ENCODE measurements around the gene TCP11L1. TPM values are rescaled to one million over a fixed set of nuclear protein-coding genes. Genes with fewer than 3 reads are reported as not detected.

TCP11L1 gene
- total RNA-seq, 1 experiment from 2014 or later = 15.2 TPM

DNA sequence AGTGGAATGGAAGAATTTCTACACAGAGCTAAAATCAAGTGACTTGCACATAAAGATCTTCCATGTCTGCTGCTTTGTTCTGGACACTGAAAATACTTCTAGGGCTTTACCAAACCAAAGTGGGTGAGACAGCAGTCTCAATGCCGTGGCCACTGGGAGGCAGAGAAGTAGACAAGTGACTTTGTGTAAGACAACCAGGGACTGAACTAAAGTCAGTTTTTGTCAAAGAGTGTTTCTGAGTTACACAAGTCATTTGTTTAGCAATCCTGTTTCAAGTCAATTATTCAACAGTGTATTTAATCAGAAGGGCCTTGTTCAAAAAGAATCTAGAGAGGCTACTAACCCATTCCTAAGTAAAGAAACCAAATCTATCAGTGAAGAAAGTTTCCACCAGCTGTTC, 46.6 kb downstream of the TCP11L1 start:
- ChIA-PET CTCF (no interaction called here), POLR2A (ENCODE audit: unreplicated experiment) (no interaction called here)
- Histone ChIP-seq H4K20me1 (ENCODE audit: low read length) (no peaks in the 10 kb centered on the region), H3K27me3 (ENCODE audit: low read length) (no peaks in the 10 kb centered on the region), H3K4me3 (ENCODE audit: low read length) (no peak overlapping the region), H3K4me1 (ENCODE audit: insufficient read depth, low read length) (peaks cover 11% of the 10 kb centered on the region), H3K36me3 (ENCODE audit: low read depth, low read length) (peaks cover 7% of the 10 kb centered on the region), H3K4me2 (ENCODE audit: low read length) (no peak overlapping the region), H3K27ac (ENCODE audit: low read length) (no peak overlapping the region), H3K9ac (ENCODE audit: low read length) (no peak overlapping the region), H3F3A (ENCODE audit: low read length, unreplicated experiment) (no peaks in the 10 kb centered on the region), H3K9me2 (replicated peaks; ENCODE audit: low read length) (no peaks in the 10 kb centered on the region), H3K79me2 (ENCODE audit: low read length) (no peaks in the 10 kb centered on the region), H2AFZ (ENCODE audit: low read length) (no peak overlapping the region), H3K9me3 (ENCODE audit: low read length) (no peaks in the 10 kb centered on the region)
- TF ChIP-seq, protein P1, sequence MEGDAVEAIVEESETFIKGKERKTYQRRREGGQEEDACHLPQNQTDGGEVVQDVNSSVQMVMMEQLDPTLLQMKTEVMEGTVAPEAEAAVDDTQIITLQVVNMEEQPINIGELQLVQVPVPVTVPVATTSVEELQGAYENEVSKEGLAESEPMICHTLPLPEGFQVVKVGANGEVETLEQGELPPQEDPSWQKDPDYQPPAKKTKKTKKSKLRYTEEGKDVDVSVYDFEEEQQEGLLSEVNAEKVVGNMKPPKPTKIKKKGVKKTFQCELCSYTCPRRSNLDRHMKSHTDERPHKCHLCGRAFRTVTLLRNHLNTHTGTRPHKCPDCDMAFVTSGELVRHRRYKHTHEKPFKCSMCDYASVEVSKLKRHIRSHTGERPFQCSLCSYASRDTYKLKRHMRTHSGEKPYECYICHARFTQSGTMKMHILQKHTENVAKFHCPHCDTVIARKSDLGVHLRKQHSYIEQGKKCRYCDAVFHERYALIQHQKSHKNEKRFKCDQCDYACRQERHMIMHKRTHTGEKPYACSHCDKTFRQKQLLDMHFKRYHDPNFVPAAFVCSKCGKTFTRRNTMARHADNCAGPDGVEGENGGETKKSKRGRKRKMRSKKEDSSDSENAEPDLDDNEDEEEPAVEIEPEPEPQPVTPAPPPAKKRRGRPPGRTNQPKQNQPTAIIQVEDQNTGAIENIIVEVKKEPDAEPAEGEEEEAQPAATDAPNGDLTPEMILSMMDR (conservative IDR thresholded peaks at IDR 0.05; ENCODE audit: low read depth, low read length) = no peak
- no peak for TF ChIP-seq EZH2phosphoT487 (IDR thresholded peaks at IDR 0.05; ENCODE audit: borderline replicate concordance, low read length)
- TF ChIP-seq EZH2 (IDR thresholded peaks at IDR 0.05; ENCODE audit: low read length, unreplicated experiment) = no peak
- no TSS peak for BruUV-seq (replicated peaks)
- DNase-seq = no peak
- intact Hi-C loops (cut with micrococcal nuclease) = no loop called here
- no peak for ATAC-seq

DNA sequence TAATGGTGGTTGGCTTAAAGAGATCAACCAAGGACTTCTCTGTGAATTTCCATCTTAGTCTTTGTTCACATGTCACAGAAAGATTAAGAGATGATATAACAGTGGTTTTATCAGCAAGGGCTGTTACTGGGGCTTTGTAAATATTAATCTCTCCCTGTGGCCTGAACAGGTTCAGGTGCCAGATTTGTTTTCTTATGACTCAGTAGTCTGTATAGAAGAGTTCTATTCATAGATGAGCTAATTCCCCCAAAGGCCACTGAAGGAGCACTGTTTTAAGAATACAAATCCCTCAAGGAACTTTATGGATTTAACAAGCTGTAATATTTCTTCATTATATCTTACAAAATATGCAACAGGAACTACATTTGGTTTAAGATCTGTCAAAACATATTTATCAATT, 50.4 kb downstream of the TCP11L1 start:
- no peak overlapping the region for H2AFZ ChIP-seq (ENCODE audit: low read length)
- DNase-seq (peak; percentile 56), ATAC-seq (peak; percentile 94)
- no peak overlapping the region for H3K9ac ChIP-seq (ENCODE audit: low read length)
- BruUV-seq (replicated peaks) = no TSS peak
- H3K4me2 ChIP-seq (ENCODE audit: low read length) = no peak overlapping the region
- H3K27ac ChIP-seq (ENCODE audit: low read length) = no peak overlapping the region
- no peaks in the 10 kb centered on the region for H3F3A ChIP-seq (ENCODE audit: low read length, unreplicated experiment)
- intact Hi-C loops (cut with micrococcal nuclease) = no loop called here
- H3K36me3 ChIP-seq (ENCODE audit: low read depth, low read length) = peaks cover 5% of the 10 kb centered on the region
- H4K20me1 ChIP-seq (ENCODE audit: low read length) = no peaks in the 10 kb centered on the region
- POLR2A ChIA-PET (ENCODE audit: unreplicated experiment) = interaction anchor here (0.5 kb wide), 1 partner anchor 46 kb away, joined by 3 read pairs; no protein-coding TSS in a partner anchor
- CTCF ChIA-PET = interaction anchor here (0.5 kb wide), 1 partner anchor 630 kb away, joined by 3 read pairs; no protein-coding TSS in a partner anchor
- H3K27me3 ChIP-seq (ENCODE audit: low read length) = no peaks in the 10 kb centered on the region
- H3K9me3 ChIP-seq (ENCODE audit: low read length) = no peaks in the 10 kb centered on the region
- no peak overlapping the region for H3K4me3 ChIP-seq (ENCODE audit: low read length)
- H3K4me1 ChIP-seq (ENCODE audit: insufficient read depth, low read length) = peaks cover 11% of the 10 kb centered on the region
- TF ChIP-seq EZH2 (IDR thresholded peaks at IDR 0.05; ENCODE audit: low read length, unreplicated experiment) (no peak), EZH2phosphoT487 (IDR thresholded peaks at IDR 0.05; ENCODE audit: borderline replicate concordance, low read length) (no peak)
- TF ChIP-seq, protein P1 (conservative IDR thresholded peaks at IDR 0.05; ENCODE audit: low read depth, low read length) = no peak
- H3K79me2 ChIP-seq (ENCODE audit: low read length) = no peaks in the 10 kb centered on the region
- no peaks in the 10 kb centered on the region for H3K9me2 ChIP-seq (replicated peaks; ENCODE audit: low read length)

DNA sequence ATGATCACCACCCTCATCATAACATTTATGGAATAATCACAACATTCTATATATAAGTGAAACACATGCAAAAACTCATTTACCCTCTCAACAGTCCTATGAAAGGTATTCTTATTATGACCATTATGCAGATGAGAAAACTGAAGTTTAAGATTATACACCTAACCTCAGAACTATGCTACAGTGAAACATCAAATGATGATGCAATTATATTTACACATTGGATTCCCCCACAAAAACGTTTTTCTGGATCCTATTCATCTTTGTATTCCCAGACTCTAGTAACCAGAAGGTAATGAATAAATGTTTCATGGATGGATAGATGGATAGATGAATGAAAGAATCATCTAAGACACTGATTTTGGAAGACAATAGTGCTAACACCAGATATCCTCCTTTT, 54.8 kb downstream of the TCP11L1 start:
- no peak overlapping the region for H3K4me2 ChIP-seq (ENCODE audit: low read length)
- no peaks in the 10 kb centered on the region for H3K27me3 ChIP-seq (ENCODE audit: low read length)
- no peaks in the 10 kb centered on the region for H3F3A ChIP-seq (ENCODE audit: low read length, unreplicated experiment)
- POLR2A ChIA-PET (ENCODE audit: unreplicated experiment) = no interaction called here
- peaks cover 20% of the 10 kb centered on the region for H3K36me3 ChIP-seq (ENCODE audit: low read depth, low read length)
- CTCF ChIA-PET = no interaction called here
- H3K9ac ChIP-seq (ENCODE audit: low read length) = no peak overlapping the region
- H3K9me2 ChIP-seq (replicated peaks; ENCODE audit: low read length) = no peaks in the 10 kb centered on the region
- no TSS peak for BruUV-seq (replicated peaks)
- ATAC-seq (no peak), DNase-seq (no peak)
- no peaks in the 10 kb centered on the region for H3K9me3 ChIP-seq (ENCODE audit: low read length)
- no peaks in the 10 kb centered on the region for H4K20me1 ChIP-seq (ENCODE audit: low read length)
- H3K4me1 ChIP-seq (ENCODE audit: insufficient read depth, low read length) = peaks cover 11% of the 10 kb centered on the region
- TF ChIP-seq EZH2 (IDR thresholded peaks at IDR 0.05; ENCODE audit: low read length, unreplicated experiment) = no peak
- TF ChIP-seq, protein P1 (conservative IDR thresholded peaks at IDR 0.05; ENCODE audit: low read depth, low read length) = no peak
- no peak for TF ChIP-seq EZH2phosphoT487 (IDR thresholded peaks at IDR 0.05; ENCODE audit: borderline replicate concordance, low read length)
- no peak overlapping the region for H3K27ac ChIP-seq (ENCODE audit: low read length)
- no peaks in the 10 kb centered on the region for H3K79me2 ChIP-seq (ENCODE audit: low read length)
- no peak overlapping the region for H3K4me3 ChIP-seq (ENCODE audit: low read length)
- H2AFZ ChIP-seq (ENCODE audit: low read length) = no peak overlapping the region
- intact Hi-C loops (cut with micrococcal nuclease) = no loop called here

All from PC-3 (cell line).